Trophoblast cell (in vitro differentiated cells and primary cell): ENCODE results near the gene RHEBL1.

ENCODE experiments used
- DNase-seq, 2 donors: peaks; one replicate each; pipeline ENCODE4 v3.0.0-alpha.2; 2016
- H2AFZ ChIP-seq: 2 replicates; pipeline ENCODE4 v1.6.1; 2013; ENCODE audit warnings: low read length, moderate library complexity, mild to moderate bottlenecking; ENCODE audit not compliant: insufficient read depth, poor library complexity
- H2AK5ac ChIP-seq: 2 replicates; pipeline ENCODE4 v1.6.1; 2013; ENCODE audit warnings: mild to moderate bottlenecking, low read length
- H2BK120ac ChIP-seq: 2 replicates; pipeline ENCODE4 v1.6.1; 2013; ENCODE audit warnings: low read length, mild to moderate bottlenecking, moderate library complexity; ENCODE audit not compliant: insufficient read depth, poor library complexity
- H2BK12ac ChIP-seq: 2 replicates; pipeline ENCODE4 v1.6.1; 2013; ENCODE audit warnings: mild to moderate bottlenecking, low read length, moderate library complexity
- H2BK5ac ChIP-seq: 2 replicates; pipeline ENCODE4 v1.6.1; 2013; ENCODE audit warnings: low read length, low read depth, moderate library complexity, mild to moderate bottlenecking; ENCODE audit not compliant: poor library complexity
- H3K14ac ChIP-seq: 2 replicates; pipeline ENCODE4 v1.6.1; 2013; ENCODE audit warnings: mild to moderate bottlenecking, low read length
- H3K18ac ChIP-seq: 2 replicates; pipeline ENCODE4 v1.6.1; 2013; ENCODE audit warnings: mild to moderate bottlenecking, low read length
- H3K23ac ChIP-seq: 2 replicates; pipeline ENCODE4 v1.6.1; 2013; ENCODE audit warnings: low read length
- H3K27ac ChIP-seq: 2 replicates; pipeline ENCODE4 v1.5.1; 2013; ENCODE audit warnings: low read depth, mild to moderate bottlenecking, inconsistent platforms, low read length, moderate library complexity
- H3K27me3 ChIP-seq: 2 replicates; pipeline ENCODE4 v1.6.1; 2013; ENCODE audit warnings: inconsistent platforms, mild to moderate bottlenecking, low read length, moderate library complexity; ENCODE audit not compliant: insufficient read depth
- H3K36me3 ChIP-seq, 2 experiments: 1 replicate in 1 of 2; 2 replicates in 1 of 2; pipeline ENCODE4 v1.6.1; 2013; ENCODE audit warnings: low read length in 2 of 2, mild to moderate bottlenecking in 2 of 2, moderate library complexity in 1 of 2; ENCODE audit not compliant: insufficient read depth in 2 of 2, control insufficient read depth in 1 of 2
- H3K4ac ChIP-seq: 2 replicates; pipeline ENCODE4 v1.6.1; 2013; ENCODE audit warnings: low read depth, mild to moderate bottlenecking, low read length, moderate library complexity
- H3K4me1 ChIP-seq, 2 experiments: 1 replicate in 1 of 2; 2 replicates in 1 of 2; pipeline ENCODE4 v1.6.1; 2013; ENCODE audit warnings: low read length in 2 of 2, mild to moderate bottlenecking in 2 of 2, moderate library complexity in 1 of 2; ENCODE audit not compliant: insufficient read depth in 2 of 2, control insufficient read depth in 1 of 2
- H3K4me2 ChIP-seq: 2 replicates; pipeline ENCODE4 v1.6.1; 2013; ENCODE audit warnings: inconsistent platforms, mild to moderate bottlenecking, low read length, moderate library complexity
- H3K4me3 ChIP-seq: 2 replicates; pipeline ENCODE4 v1.5.1; 2013; ENCODE audit warnings: mild to moderate bottlenecking, low read depth, low read length, inconsistent platforms
- H3K79me1 ChIP-seq: one replicate; pipeline ENCODE4 v1.6.1; 2013; ENCODE audit warnings: low read length
- H3K79me2 ChIP-seq: 2 replicates; pipeline ENCODE4 v1.6.1; 2013; ENCODE audit warnings: low read length, mild to moderate bottlenecking; ENCODE audit not compliant: control insufficient read depth, insufficient read depth, poor library complexity
- H3K9ac ChIP-seq: 2 replicates; pipeline ENCODE4 v1.6.1; 2013; ENCODE audit warnings: mild to moderate bottlenecking, low read length
- H3K9me3 ChIP-seq: 2 replicates; pipeline ENCODE4 v1.6.1; 2013; ENCODE audit warnings: low read depth, mild to moderate bottlenecking, control low read depth, inconsistent platforms, low read length; ENCODE audit not compliant: insufficient read depth
- H4K12ac ChIP-seq: 2 replicates; pipeline ENCODE4 v1.6.1; 2013; ENCODE audit warnings: low read depth, mild to moderate bottlenecking, low read length, moderate library complexity
- H4K8ac ChIP-seq: 2 replicates; pipeline ENCODE4 v1.6.1; 2013; ENCODE audit warnings: low read depth, mild to moderate bottlenecking, low read length, moderate library complexity
- H4K91ac ChIP-seq: one replicate; pipeline ENCODE4 v1.6.1; 2013; ENCODE audit warnings: low read depth, mild to moderate bottlenecking, low read length, moderate library complexity
- WGBS: extraction: QIAGEN DNeasy Blood & Tissue Kit; methylation state at CpG from one replicate; pipeline ENCODE4 v1.1.7; 2013; ENCODE audit warnings: missing lambda C conversion rate; ENCODE audit not compliant: insufficient read length, insufficient coverage; ENCODE audit errors: extremely low coverage; 5-methylcytosine and 5-hydroxymethylcytosine counted together

Gene RHEBL1

DNA sequence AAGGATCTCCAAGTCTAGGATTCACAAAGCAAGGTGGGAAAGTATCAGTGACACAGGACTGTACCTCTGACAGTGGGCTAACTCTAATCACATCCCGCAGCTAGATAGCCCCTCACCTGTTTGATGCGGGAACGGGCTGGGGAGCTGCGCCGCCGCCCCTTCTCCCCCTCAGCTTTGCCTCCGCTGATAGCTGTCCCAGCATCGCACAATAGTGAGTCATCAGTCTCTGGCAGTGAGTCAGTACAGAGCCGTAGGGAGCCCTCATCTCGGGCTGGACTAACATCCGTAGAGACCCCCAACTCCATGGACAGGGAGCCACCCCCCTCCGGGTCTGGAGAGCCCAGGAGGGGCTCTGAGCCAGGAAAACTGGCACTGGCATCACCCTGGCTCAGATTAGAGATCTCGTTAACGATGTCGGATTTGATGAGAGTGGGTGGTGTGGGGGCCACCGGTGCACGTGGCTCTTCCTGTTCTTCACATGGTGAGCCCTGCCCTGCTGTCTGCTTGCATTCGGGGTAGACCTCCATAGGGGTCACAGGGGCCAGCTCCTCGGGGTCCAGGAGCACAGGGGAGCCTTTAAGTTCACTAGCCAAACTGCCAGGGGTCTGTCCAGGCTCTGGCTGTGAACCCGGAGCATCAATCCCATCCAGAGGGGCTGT lies 20.1 kb downstream of the RHEBL1 start:
- Histone ChIP-seq H2BK120ac (no peak overlapping the region), H3K14ac (no peak overlapping the region), H3K36me3 (peaks cover 84 to 94% of the 10 kb centered on the region in 2 experiments), H2AK5ac (no peak overlapping the region), H3K27me3 (no peaks in the 10 kb centered on the region), H3K79me2 (no peaks in the 10 kb centered on the region), H3K23ac (no peak overlapping the region), H3K27ac (no peak overlapping the region), H3K4ac (no peak overlapping the region), H4K91ac (no peak overlapping the region), H3K9me3 (no peaks in the 10 kb centered on the region), H3K4me1 (no peaks in the 10 kb centered on the region), H4K8ac (no peak overlapping the region), H3K18ac (peak overlapping the region; percentile 21), H2BK5ac (no peak overlapping the region), H3K9ac (no peak overlapping the region), H2AFZ (no peak overlapping the region), H3K4me2 (no peak overlapping the region), H2BK12ac (no peak overlapping the region), H4K12ac (no peak overlapping the region), H3K79me1 (no peaks in the 10 kb centered on the region), H3K4me3 (no peak overlapping the region)
- WGBS, result no CpG with 5 or more reads among the region's 20 CpGs
- no peak for DNase-seq

DNA sequence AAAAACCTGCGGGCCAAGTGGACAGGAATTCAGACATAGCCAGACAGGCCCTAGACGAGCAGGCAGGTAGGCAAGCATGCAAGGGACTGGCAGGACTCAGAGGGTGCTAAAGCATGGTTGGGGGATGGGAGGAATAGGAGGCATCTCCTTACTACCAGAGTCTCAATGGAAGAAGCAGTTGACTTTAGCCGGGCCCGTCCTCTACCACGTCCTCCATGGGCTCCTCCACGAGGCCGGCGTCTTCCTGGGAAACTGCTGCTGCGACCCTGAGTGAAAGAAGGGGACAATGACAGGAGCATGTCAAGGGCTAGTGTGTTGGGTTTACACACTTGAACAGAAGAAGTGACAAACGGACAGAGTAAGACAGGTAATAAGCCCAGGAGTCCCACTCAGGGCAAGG lies 20.8 kb downstream of the RHEBL1 start:
- Histone ChIP-seq H3K4me3 (no peak overlapping the region), H3K4me1 (no peaks in the 10 kb centered on the region), H2AK5ac (no peak overlapping the region), H3K36me3 (peaks cover 84 to 94% of the 10 kb centered on the region in 2 experiments), H3K27ac (no peak overlapping the region), H3K9ac (no peak overlapping the region), H3K23ac (no peak overlapping the region), H4K91ac (no peak overlapping the region), H4K12ac (no peak overlapping the region), H3K14ac (no peak overlapping the region), H3K4me2 (no peak overlapping the region), H2BK5ac (no peak overlapping the region), H3K4ac (no peak overlapping the region), H3K79me1 (no peaks in the 10 kb centered on the region), H2BK12ac (no peak overlapping the region), H4K8ac (no peak overlapping the region), H3K27me3 (no peaks in the 10 kb centered on the region), H2BK120ac (no peak overlapping the region), H3K18ac (no peak overlapping the region), H2AFZ (no peak overlapping the region), H3K79me2 (no peaks in the 10 kb centered on the region), H3K9me3 (no peaks in the 10 kb centered on the region)
- WGBS, result no CpG with 5 or more reads among the region's 10 CpGs
- DNase-seq, result no peak

DNA sequence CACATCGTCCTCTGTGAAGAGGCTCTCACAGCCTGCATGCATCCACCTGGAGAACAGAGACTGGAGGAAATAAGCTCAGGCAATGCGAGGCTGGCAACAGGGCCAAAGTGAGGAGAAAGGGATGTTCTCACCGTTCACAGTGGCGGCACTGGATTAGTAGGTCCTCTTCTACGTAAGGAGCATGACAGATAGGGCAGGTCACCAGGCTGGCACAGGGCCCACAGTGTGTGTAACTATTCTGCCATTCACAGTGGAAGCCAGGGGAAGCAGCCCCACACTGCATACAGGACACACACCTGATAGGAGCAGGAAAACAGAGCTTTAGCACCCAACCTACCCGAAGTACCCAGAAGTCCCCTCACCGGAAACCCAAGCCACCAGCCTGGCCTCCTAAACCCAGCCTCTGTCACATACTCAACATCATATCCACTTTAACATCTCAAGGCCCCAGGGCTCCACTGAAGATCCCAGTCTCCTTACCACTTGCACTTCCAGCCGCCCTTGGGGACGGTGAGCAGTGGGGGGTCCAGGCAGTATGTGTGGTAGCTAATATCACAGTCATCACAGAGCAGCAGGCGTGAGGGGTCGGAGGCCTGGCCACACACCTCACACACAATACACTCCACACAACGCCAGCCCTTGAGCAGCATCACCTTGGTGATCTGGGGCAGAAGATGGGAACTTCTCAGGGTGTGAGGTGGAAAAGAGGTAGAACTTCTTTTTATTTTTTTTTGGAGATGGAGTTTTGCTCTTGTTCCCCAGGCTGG lies 23.5 kb downstream of the RHEBL1 start:
- H3K4me2 ChIP-seq, result no peak overlapping the region
- no peak overlapping the region for H3K4ac ChIP-seq
- H2BK120ac ChIP-seq, result no peak overlapping the region
- no peak overlapping the region for H3K4me3 ChIP-seq
- H4K8ac ChIP-seq, result no peak overlapping the region
- no peak overlapping the region for H2BK12ac ChIP-seq
- H2BK5ac ChIP-seq, result no peak overlapping the region
- no peak overlapping the region for H4K91ac ChIP-seq
- H3K36me3 ChIP-seq, result peaks cover 85 to 94% of the 10 kb centered on the region in 2 experiments
- no peak overlapping the region for H3K23ac ChIP-seq
- H2AFZ ChIP-seq, result no peak overlapping the region
- H3K4me1 ChIP-seq, result no peaks in the 10 kb centered on the region
- no CpG with 5 or more reads among the region's 12 CpGs for WGBS
- no peaks in the 10 kb centered on the region for H3K79me2 ChIP-seq
- no peak overlapping the region for H3K9ac ChIP-seq
- H3K27me3 ChIP-seq, result no peaks in the 10 kb centered on the region
- H2AK5ac ChIP-seq, result no peak overlapping the region
- DNase-seq, result no peak
- H3K9me3 ChIP-seq, result no peaks in the 10 kb centered on the region
- no peak overlapping the region for H3K14ac ChIP-seq
- H3K27ac ChIP-seq, result no peak overlapping the region
- H4K12ac ChIP-seq, result no peak overlapping the region
- H3K79me1 ChIP-seq, result no peaks in the 10 kb centered on the region
- H3K18ac ChIP-seq, result no peak overlapping the region

DNA sequence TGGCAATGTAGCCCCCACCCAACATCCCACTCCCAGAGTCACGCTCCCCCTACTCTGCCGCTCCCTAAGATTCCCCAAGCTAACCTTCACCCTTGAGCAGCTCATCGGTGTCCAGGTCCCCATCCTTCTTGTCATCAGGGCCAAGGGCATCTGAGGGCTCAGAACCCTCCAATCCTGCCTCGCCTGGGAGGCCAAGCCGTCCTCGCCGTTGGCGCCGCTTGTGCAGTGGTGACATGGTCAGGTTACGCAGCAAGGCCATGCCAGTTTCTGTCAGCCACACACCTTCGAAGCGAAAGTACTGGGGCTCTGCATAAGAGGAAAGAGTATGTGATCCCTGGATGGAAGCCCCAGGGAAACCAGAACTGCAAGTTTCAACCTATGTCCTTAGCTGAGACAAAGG lies 25.1 kb downstream of the RHEBL1 start:
- Histone ChIP-seq H3K27ac (no peak overlapping the region), H3K36me3 (peaks cover 85 to 94% of the 10 kb centered on the region in 2 experiments), H2AFZ (no peak overlapping the region), H3K79me1 (no peaks in the 10 kb centered on the region), H3K14ac (no peak overlapping the region), H3K4me3 (no peak overlapping the region), H3K27me3 (no peaks in the 10 kb centered on the region), H3K9ac (no peak overlapping the region), H2BK12ac (no peak overlapping the region), H4K91ac (no peak overlapping the region), H4K12ac (no peak overlapping the region), H3K4ac (no peak overlapping the region), H2BK5ac (no peak overlapping the region), H2AK5ac (no peak overlapping the region), H4K8ac (no peak overlapping the region), H3K23ac (no peak overlapping the region), H3K9me3 (no peaks in the 10 kb centered on the region), H2BK120ac (no peak overlapping the region), H3K4me2 (no peak overlapping the region), H3K18ac (no peak overlapping the region), H3K79me2 (no peaks in the 10 kb centered on the region), H3K4me1 (no peaks in the 10 kb centered on the region)
- WGBS, result no CpG with 5 or more reads among the region's 12 CpGs
- DNase-seq, result no peak
